ENCODE measurements around the gene TPCN1. TPM values are rescaled to one million over a fixed set of nuclear protein-coding genes. Genes with fewer than 3 reads are reported as not detected.

TPCN1 gene
- total RNA-seq, 1 experiment from 2014 or later = 13.5 TPM

DNA sequence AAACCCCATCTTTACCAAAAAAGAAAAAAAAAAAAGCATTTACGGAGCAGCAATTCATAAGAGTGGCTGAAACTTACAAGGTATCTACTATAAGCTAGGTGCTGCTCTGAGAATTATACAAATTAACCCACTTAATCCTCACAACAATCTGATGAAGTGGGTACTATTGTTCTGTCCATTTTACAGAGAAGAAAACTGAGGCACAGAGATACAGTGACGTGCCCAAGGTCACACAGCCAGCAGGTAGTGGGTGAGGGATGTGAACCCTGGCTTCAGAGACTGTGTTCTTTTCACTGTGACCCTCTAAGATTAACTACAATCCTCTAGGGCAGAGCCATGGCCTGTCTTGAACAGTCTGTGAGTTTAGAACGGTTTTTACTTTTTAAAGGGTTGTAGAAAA lies 39.3 kb upstream of the TPCN1 start:
- Mint-ChIP-seq H3K36me3 (ENCODE audit: insufficient read depth in 1 of 3, low read depth in 3 of 3) (peaks cover 46 to 56% (median 55%) of the 10 kb centered on the region in 3 experiments), H3K27me3 (ENCODE audit: low read depth) (no peaks in the 10 kb centered on the region), H3K4me3 (no peak overlapping the region), H3K27ac (no peak overlapping the region; a peak in 1 of 7 replicates), H3K9me3 (no peaks in the 10 kb centered on the region), H3K4me1 (peaks cover 8 to 10% of the 10 kb centered on the region in 2 experiments)
- H4K91ac ChIP-seq (ENCODE audit: insufficient read length, low read depth, low read length) = no peak overlapping the region
- no peak overlapping the region for H2BK120ac ChIP-seq (ENCODE audit: low read depth, low read length, poor library complexity, severe bottlenecking)
- H4K8ac ChIP-seq (replicated peaks; ENCODE audit: insufficient read length, low read depth, low read length) = no peak overlapping the region
- no peak overlapping the region for H3K18ac ChIP-seq (ENCODE audit: insufficient read length, low read depth, low read length)
- H2BK5ac ChIP-seq (ENCODE audit: insufficient read length, low read length) = no peak overlapping the region
- no peaks in the 10 kb centered on the region for H3K9me3 ChIP-seq (ENCODE audit: control insufficient read depth, low read depth, low read length)
- no peaks in the 10 kb centered on the region for H3K27me3 ChIP-seq (ENCODE audit: insufficient read depth, low read length)
- no peak overlapping the region for H3K4ac ChIP-seq (ENCODE audit: low read depth, low read length)
- no peak overlapping the region for H3T11ph ChIP-seq (ENCODE audit: low read length)
- no peaks in the 10 kb centered on the region for H3K4me1 ChIP-seq (ENCODE audit: insufficient read depth, low read length)
- H3K79me1 ChIP-seq (ENCODE audit: insufficient read depth, low read depth, low read length, poor library complexity, severe bottlenecking) = peaks cover 16% of the 10 kb centered on the region
- peaks cover 15% of the 10 kb centered on the region; the same call in 1 of the 2 replicates for H3K79me2 ChIP-seq (ENCODE audit: insufficient read depth, low read length)
- H4K5ac ChIP-seq (ENCODE audit: insufficient read length, low read depth, low read length) = no peak overlapping the region
- H2AK5ac ChIP-seq (ENCODE audit: insufficient read length, low read length) = no peak overlapping the region
- H3K27ac ChIP-seq (ENCODE audit: insufficient read length, low read depth, low read length) = no peak overlapping the region
- H3K14ac ChIP-seq (ENCODE audit: insufficient read depth, low read length) = no peak overlapping the region
- no peak overlapping the region for H2BK12ac ChIP-seq (ENCODE audit: insufficient read length, low read depth, low read length)
- peaks cover 8% of the 10 kb centered on the region for H3K23me2 ChIP-seq (ENCODE audit: insufficient read length, low read depth, low read length, poor library complexity, severe bottlenecking)
- H3K23ac ChIP-seq (ENCODE audit: insufficient read length, low read depth, low read length) = no peak overlapping the region
- no peak for DNase-seq
- H4K20me1 ChIP-seq (ENCODE audit: control insufficient read depth, insufficient read depth, insufficient read length) = no peaks in the 10 kb centered on the region
- TF ChIP-seq, protein P1, sequence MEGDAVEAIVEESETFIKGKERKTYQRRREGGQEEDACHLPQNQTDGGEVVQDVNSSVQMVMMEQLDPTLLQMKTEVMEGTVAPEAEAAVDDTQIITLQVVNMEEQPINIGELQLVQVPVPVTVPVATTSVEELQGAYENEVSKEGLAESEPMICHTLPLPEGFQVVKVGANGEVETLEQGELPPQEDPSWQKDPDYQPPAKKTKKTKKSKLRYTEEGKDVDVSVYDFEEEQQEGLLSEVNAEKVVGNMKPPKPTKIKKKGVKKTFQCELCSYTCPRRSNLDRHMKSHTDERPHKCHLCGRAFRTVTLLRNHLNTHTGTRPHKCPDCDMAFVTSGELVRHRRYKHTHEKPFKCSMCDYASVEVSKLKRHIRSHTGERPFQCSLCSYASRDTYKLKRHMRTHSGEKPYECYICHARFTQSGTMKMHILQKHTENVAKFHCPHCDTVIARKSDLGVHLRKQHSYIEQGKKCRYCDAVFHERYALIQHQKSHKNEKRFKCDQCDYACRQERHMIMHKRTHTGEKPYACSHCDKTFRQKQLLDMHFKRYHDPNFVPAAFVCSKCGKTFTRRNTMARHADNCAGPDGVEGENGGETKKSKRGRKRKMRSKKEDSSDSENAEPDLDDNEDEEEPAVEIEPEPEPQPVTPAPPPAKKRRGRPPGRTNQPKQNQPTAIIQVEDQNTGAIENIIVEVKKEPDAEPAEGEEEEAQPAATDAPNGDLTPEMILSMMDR (conservative IDR thresholded peaks at IDR 0.05) = no peak
- H2AFZ ChIP-seq (ENCODE audit: low read length) = no peak overlapping the region
- H3K9ac ChIP-seq (ENCODE audit: extremely low read depth, insufficient read length, low read length) = no peak overlapping the region
- H2BK20ac ChIP-seq (ENCODE audit: low read depth, low read length, poor library complexity, severe bottlenecking) = no peak overlapping the region
- H3K4me2 ChIP-seq (ENCODE audit: insufficient read depth, insufficient read length, low read length) = no peak overlapping the region
- WGBS (ENCODE audit: extremely low coverage, insufficient read length, low lambda C conversion rate) = no CpG with 5 or more reads among the region's 3 CpGs
- H3K56ac ChIP-seq (ENCODE audit: insufficient read length, low read depth, low read length) = no peak overlapping the region
- H2BK15ac ChIP-seq (ENCODE audit: low read depth, low read length) = no peak overlapping the region

Measured in H9 (cell line).